ENCODE results near the gene CD247.

CD247 gene

DNA sequence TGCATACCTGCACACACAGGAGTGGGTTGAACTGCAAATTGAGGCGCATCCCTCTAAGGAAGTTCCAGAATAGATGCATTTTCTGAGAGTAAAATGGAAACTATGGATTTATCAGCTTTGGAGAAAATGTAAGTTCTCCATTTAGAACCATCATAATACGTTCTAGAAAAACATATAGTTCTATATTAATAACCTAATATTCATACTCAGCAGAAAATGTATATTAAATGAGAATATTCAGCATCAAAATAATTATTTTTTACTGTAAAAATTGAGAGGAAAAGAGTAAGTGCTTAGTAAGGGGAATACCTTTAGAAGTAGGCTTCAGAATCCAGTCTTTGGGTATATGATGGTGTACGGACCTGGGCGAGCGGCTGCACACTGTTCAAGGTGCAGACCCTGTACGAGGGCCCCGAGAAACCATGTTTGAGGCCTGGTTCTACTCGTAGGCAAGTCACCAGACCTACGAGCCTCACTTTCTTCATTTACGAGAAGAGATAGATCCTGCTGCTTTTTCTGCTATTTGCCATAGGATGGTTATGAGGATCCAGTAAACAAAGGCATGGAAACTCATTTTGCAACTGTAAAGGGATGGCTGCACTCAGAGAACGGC is 6.8 kb downstream of the CD247 start:
- DNase-seq = no peak

- DNase-seq = no peak
Measured at GRCh38 chr1:167510881-167511280, 7.4 kb downstream of the CD247 start.

GRCh38 chr1:167510244-167510643 is 8.1 kb downstream of the CD247 start:
- DNase-seq = no peak

- no peak for DNase-seq
Measured at GRCh38 chr1:167509587-167509986, 8.7 kb downstream of the CD247 start.

- DNase-seq = no peak
Measured at GRCh38 chr1:167507719-167508118, 10.6 kb downstream of the CD247 start.

GRCh38 chr1:167504467-167504827 is 13.9 kb downstream of the CD247 start:
- DNase-seq = no peak

DNA sequence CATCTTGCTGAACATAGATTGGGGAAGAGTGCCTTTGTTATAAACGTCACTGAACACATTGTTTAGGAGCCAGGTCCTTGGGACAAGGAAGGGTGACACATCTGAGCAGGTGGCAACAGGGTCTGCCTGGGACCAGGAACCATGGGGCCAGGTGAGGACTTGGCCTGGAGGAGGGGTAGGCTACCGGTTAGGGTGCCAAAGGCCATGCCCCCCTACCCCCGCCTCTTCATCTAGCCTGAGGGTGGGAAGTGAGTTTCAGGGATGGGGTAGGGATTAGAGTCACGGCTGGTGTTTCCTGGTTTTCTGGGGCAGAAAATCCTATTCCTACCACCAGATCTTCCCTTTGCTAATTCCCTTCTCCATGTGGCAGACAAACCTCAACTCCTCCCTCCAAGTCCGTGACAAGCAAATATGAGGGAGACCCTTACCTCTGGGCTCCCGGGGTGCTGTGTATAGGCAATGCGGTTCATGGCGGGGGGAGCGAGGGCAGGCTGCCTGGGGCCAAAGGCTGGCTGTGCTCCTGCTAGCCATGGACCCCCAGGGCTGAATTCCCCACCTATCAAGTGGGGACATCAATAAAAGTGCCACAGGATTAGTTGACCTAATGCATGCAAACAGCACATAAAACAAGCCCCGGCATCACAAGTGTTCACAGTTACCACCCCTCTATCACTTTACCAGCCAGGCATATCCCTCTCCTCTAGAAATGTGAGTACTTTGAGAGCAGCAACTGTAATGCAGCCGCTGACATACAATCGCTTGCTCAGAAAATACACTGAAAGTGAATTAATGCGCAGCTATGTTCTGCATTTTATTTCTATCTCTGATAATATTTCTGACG is 14.5 kb downstream of the CD247 start:
- DNase-seq = no peak

GRCh38 chr1:167502719-167503462 is 15.4 kb downstream of the CD247 start:
- DNase-seq = no peak

DNA sequence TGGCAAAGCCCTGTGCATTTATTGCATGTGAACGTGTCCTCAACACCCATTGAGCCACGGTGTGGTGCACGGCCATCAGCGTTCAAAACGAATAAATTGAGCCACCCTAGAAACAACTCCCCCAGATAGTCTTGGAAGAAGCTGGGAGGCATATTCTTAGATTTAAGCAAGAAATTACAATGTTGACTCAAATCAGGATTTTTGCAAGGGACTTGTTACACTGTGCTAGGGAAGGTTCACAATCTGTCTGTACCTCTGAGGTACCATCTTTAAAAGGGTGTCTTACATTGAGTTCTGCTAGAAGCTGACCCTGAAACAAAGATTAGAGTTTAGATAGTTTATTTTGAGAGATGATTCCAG is 16.2 kb downstream of the CD247 start:
- no peak for DNase-seq

DNA sequence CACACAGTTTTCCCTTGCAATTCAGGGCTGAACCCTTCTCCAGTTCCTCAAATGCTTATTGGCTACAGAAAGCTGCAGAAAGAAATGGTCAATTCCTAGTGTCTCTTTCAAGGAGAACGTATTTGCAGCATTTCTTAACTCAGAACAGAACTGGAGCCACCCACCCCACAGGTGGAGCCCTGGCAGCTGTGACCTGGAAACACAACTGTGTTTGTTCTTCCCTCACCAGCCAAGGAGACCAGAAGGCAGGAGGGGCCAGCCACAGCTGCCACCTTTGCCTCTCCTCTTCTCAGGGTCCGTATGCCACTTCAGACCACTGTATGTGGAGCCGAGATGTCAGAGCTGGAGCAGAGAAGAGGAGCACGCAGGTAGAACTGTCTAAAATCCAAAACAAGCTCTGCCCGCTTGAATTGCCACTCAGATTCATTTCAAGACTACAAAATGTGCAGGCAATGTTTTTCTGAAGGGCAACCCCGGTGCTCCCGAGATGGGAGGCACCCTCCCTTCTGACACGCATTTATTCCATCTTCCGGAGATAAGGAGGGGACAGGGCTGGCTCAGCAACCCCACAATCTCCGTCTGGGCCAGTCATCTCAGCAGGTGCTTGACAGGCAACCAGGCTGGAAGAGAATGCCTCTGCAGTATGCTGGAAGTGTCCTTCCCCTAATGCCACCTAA is 16.7 kb downstream of the CD247 start:
- DNase-seq = no peak

GRCh38 chr1:167500283-167500860 is 18.0 kb downstream of the CD247 start:
- no peak for DNase-seq

- DNase-seq = no peak
Measured at GRCh38 chr1:167499664-167500101, 18.6 kb downstream of the CD247 start.

DNA sequence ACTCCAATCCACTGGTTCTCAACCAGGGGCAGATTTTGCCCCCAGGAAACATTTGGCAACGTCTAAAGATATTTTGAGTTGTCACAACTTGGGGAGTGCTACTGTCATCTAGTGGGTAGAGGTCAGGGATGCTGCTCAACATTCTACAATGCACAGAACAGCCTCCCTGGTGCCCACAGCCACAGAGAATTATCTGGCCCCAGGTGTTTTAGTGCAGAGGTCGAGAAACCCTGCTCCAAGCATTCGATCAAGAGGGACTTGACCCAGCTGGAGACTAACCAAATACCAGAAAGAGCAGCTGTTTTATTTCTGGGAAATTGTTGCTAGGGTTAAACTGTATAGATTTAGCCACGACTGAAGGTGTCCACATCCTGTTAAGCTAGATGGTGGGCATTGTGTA is 19.2 kb downstream of the CD247 start:
- no peak for DNase-seq

- DNase-seq = no peak
Measured at GRCh38 chr1:167496797-167497619, 21.3 kb downstream of the CD247 start.

DNA sequence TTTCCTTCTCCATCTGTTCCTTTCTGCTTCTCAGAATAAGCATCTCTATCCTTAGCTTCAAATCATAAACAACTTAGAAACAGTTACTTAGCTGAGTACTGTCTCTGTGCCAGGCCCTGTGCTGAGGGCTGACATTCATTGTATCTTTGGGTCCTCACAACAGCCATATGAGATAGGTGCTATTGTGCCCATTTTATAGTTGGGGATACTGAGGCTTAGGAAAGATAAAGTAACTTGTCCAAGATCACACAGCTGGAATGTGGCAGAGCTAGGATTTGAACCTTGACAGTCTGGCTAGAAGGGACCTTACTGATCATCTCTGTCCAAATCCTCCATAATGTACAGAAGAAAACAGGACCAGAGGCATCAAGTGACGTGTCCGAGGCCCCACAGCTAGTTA is 25.0 kb downstream of the CD247 start:
- DNase-seq = no peak

- no peak for DNase-seq
Measured at GRCh38 chr1:167492481-167492910, 25.8 kb downstream of the CD247 start.

DNA sequence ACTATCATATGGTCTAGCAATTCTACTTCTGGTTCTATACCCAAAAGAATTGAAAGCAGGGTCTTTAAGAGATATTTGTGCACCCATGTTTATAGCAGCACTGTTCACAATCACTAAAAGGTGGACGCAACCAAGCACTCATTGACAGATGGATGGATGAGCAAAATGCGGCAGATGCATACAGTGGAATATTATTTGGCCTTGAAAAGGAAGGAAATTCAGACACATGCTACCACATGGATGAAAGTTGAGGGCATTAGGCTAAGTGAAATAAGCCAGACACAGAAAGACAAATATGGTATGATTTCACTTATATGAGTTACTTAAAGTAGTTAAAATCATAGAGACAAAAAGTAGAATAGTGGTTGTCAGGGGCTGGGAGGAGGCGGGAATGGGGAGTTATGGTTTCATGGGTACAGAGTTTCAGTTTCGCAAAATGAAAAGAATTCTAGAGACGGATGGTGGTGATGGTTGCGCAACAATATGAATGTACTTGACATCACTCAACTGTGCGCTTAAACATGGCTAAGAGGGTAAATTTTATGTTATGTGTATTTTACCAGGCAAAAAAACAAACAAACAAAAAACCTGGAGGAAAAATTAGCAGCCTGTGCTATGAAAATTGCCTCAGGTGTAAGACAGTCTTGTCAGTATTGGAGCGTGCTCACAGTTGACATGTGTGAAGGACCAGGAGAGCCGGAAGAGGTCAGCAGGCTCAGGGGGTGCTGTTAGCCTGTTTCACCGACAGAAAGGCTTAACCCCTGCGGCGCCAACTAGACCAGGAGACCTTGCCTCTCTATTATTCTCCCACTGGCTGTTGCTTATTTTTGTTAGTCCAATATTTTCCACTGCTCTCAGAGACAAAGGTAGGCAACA is 26.5 kb downstream of the CD247 start:
- no peak for DNase-seq

GRCh38 chr1:167490765-167491164 is 27.6 kb downstream of the CD247 start:
- no peak for DNase-seq

- DNase-seq = no peak
Measured at GRCh38 chr1:167489571-167490340, 28.6 kb downstream of the CD247 start.

GRCh38 chr1:167488786-167489185 is 29.5 kb downstream of the CD247 start:
- DNase-seq = no peak

Data from AML-193 (cell line).